GM21390 (cell line): ENCODE measurements around the gene TRAPPC5.

Source experiments
- ATAC-seq: cut with Tn5 transposase; IDR thresholded peaks from one replicate; pipeline ENCODE4 v1.9.1; 2021; ENCODE audit not compliant: unreplicated experiment

Gene TRAPPC5

DNA sequence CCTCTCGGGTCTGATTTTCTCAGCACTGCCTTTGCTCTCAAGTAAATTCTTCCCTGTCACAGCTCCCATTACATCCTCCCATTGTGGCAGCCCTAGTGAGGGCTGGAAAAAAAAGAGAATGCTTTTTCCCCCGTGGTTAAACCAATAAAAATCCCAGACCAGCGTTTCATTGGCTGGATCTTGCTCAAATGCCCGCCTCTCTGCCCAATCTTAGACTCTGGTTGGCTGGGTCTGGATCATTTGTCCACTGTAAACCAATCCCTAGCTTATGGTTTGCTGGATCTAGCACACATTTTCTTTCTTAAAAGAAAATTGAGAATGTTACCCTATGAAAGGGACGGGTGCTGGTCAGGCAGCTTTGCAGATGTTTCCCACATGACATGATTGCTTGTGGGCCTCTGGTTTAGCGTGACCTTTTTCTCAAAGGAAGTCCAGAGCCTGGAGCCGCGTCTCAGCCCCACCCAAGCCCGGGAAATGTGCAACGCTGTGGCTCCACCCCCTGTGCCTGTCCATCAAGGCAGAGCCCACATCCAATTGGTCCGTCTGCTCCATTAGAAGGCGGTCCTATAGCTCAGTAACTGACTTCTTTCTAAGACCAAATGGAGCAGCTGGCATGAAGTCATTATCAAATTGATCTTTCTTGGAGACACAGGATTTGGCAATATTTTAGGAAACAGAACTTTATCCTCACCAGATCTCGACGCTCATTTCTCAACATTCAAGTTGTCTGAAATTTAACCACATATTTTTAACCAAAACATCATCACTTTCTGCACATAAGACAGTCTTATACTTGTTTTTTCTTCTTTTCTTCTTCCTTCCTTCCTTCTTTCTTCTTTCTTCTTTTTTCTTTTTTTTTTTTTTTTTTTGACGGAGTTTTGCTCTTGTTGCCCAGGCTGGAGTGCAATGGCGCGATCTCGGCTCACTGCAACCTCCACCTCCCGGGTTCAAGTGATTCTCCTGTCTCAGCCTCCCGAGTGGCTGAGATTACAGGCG, 6.3 kb upstream of the TRAPPC5 start:
- no peak for ATAC-seq

- ATAC-seq, result no peak
These were observed 4.3 kb upstream of the TRAPPC5 start for GRCh38 chr19:7676376-7676775.

- no peak for ATAC-seq
These were observed 3.8 kb upstream of the TRAPPC5 start, which contains the start of gene MCEMP1 for GRCh38 chr19:7676854-7677253. MCEMP1 (plus strand) TSS chr19:7677090; CDS start chr19:7677121, 31 bp downstream.

GRCh38 chr19:7677669-7678311, 2.8 kb upstream of the TRAPPC5 start:
- ATAC-seq, result no peak

GRCh38 chr19:7678971-7679751, 1.5 kb upstream of the TRAPPC5 start:
- ATAC-seq, result no peak

GRCh38 chr19:7679771-7680605, 645 bp upstream of the TRAPPC5 start:
- no peak for ATAC-seq

GRCh38 chr19:7681340-7682174, 924 bp downstream of the TRAPPC5 start:
- ATAC-seq, result no peak

GRCh38 chr19:7682175-7682855, 1.7 kb downstream of the TRAPPC5 start:
- ATAC-seq, result no peak

- no peak for ATAC-seq
These were observed 5.2 kb downstream of the TRAPPC5 start for GRCh38 chr19:7685546-7686445.

DNA sequence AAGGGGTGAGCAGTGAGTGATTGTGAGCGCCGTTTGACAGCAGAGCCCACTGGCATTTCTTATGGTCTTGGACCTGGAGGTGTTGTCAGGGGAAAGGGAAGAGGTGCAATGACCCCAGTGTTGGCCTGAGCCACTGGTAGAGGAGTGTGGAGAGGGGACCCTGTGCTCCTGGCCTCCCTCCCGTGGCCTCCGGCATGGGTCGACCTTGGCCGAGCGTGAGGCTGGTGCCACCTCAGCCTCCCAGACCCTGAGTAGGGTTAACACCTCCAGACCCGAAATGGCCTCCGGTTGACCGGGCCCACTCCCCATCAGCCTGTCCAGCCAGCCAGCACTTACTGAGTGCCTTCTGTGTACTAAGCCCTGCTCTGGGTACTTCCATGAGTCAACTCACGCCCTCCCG, 6.5 kb downstream of the TRAPPC5 start:
- no peak for ATAC-seq

- ATAC-seq, result no peak
These were observed 8.5 kb downstream of the TRAPPC5 start for GRCh38 chr19:7689165-7689564.

DNA sequence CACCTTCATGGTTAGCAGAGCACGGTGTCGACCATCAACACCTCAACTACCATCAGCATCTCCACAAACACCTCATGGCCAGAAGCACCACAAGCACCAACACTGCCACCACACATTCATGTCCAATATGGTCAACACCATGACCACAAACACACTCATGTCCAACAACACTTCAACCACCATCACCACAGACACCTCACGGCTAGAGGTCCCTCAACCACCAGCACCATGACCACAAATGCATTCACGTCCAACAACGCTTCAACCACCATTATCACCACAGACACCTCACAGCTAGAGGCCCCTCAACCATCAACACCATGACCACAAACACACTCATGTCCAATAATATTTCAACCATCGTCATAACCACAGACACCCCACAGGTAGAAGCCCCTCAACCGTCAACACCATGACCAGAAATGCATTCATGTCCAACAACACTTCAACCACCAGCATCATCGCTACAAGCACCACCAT, 10.2 kb downstream of the TRAPPC5 start:
- no peak for ATAC-seq

DNA sequence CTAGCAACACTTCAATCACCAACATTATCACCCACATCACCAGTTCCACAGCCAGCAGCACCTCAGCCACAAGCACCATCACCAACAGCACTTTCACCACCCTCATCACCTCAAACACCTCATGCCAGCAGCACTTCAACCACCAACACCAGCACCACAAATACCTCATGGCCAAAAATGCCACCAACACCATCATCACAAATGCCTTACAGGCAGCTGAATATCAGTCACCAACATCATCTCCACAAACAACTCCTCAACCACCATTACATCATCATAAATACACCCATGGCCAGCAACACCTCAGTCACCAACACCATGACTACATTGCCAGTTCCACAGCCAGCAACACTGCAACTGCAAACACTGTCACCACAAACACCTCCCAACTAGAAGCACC, 10.9 kb downstream of the TRAPPC5 start:
- no peak for ATAC-seq

- no peak for ATAC-seq
These were observed 11.9 kb downstream of the TRAPPC5 start for GRCh38 chr19:7692417-7693088.

DNA sequence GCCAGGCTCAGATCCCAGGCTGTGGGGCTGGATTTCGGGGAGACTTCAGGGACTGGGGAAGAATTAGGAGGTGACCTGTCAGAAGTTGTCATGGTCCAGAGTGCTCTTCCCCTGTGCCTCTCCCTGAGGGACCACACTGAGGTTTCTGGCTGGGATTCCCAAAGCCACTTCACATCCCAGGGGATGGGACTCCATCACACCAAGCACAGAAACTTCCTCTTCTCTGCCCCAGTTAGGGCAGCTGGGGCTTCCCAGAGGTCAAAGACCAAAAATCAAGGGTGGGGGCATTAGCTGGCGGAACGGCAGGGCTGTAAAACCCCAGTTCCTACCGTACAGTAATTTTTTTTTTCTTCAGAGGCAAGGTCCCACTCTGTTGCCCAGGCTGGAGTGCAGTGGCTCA, 13.9 kb downstream of the TRAPPC5 start:
- ATAC-seq, result no peak

DNA sequence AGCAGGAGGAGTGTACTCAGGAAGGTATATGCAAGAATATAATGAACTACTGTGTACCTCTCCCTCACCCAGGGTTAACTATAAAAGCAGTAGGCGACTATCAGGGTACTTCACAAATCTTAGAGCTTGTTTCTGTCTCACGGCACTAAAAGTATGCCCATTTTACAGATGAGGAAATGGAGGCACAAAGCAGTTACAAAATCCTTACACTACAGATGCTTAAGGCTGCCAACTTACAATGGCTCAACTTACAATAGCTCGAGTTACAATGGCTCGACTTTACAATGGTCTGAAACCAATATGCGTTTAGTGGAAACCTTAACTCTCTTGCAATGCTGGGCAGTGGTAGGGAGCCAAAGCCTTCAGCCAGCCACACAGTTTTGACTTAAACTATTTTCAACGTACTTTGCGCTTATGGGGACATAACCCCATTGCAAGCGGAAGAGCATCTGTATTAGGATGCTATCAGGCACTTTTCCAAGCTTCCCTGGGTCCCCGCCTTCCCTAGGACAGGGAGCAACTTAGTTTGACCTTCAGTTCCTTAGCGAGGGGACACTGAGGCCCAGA, 17.2 kb downstream of the TRAPPC5 start:
- no peak for ATAC-seq

GRCh38 chr19:7698583-7698982, 17.9 kb downstream of the TRAPPC5 start:
- ATAC-seq, result no peak
